A673 (cell line): ENCODE results near the gene TBL1X.

Experiments
- CTCF ChIP-seq: fragments of 300-800, 200-600 bp; sonication (generic); conservative IDR thresholded peaks from 2 replicates; pipeline ENCODE4 v1.5.1; 2017; ENCODE audit warnings: low read depth, mild to moderate bottlenecking, antibody characterized with exemption, low read length, moderate library complexity, mixed read lengths
- EZH2 ChIP-seq: fragments of 200-600 bp; sonication (generic); IDR thresholded peaks from 2 replicates; pipeline ENCODE4 v1.6.1; 2017; ENCODE audit warnings: borderline replicate concordance, low read depth, mild to moderate bottlenecking, mixed read lengths, antibody characterized with exemption, low read length; ENCODE audit not compliant: poor library complexity, severe bottlenecking

- TF ChIP-seq CTCF (no peak), EZH2 (no peak)
Observed at GRCh38 chrX:9770319-9770718, 305.5 kb downstream of the TBL1X start.
